Stimulated activated CD4-positive, alpha-beta T cell treated with anti-CD3 and anti-CD28 coated beads, TNF-alpha, amount 100 ng/mL, for 1 hour (primary cell): ENCODE results near the gene ICAM4.

Source experiments
- DNase-seq, 3 donors: peaks; one replicate each; pipeline ENCODE4 v3.0.0-alpha.2; 2020; ENCODE audit warnings: low read depth in 3 of 3, low spot score in 1 of 3

The ICAM4 gene

DNA sequence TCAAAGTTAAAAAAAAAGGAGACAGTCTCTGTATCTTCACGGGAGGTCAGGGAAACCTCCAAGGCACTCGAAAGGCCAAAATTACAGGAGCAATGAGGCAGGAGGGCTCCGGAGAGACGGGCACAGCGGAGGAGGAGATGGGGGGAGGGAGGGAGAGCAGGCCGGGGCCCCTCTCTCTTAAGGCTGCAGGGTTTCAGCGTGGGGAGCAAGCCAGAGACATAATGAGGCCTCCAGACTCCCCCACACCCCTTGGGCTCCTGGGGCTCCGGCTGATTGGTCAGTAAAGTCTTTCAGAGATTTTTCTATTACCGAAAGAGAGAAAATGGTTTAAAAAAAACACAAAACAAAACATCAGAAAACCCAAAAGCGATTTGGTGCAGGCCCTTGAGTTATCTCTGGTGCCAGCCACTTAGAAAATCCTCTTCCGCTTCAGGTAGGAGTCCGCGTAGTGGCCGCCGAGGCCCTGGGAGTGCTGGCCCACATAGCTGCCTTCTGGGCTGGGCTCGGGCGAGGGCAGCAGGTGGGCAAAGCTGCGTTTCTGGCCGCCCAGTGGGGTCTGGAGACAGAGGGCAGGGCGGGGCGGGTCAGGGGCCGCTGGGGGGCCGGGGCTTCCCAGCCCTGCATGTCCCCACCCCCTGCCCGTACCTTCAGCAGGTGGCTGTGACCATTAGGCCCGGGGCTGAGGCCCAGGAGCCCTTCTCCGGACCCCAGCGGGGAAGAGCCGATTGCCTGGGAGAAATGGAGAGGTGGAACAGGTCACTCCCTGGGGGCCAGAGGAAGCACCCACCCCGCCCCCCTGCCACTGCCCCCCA lies 30.5 kb downstream of the ICAM4 start:
- DNase-seq: no peak

DNA sequence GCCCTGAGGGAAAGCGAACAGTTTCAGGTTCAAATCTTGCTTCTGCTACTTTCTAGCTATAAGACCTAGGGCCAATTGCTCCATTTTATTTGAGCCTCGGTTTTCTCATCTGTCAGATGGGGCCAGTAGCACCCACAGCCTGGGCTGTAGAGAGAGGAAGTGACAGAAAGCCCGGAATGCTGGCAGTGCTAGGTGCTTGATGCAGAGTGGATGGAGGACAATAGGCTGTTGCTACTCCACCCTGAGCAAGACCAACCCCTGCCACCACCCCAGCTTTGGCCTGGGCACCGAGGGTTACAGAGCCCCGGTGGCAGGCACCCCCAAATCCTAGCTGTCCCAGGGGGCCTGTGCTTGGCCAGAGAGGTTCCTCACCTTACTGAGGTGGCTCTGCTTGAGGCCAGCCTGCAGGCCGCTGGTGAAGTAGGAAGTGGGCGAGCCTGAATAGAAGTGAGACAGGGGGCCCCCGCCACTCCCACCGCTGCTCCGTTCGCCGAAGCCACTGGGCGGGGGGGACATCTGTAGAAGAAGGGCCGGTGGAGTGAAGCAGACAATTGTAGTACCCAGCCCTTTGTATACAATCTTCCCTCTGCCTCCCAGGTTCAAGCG lies 31.2 kb downstream of the ICAM4 start:
- DNase-seq: no peak

DNA sequence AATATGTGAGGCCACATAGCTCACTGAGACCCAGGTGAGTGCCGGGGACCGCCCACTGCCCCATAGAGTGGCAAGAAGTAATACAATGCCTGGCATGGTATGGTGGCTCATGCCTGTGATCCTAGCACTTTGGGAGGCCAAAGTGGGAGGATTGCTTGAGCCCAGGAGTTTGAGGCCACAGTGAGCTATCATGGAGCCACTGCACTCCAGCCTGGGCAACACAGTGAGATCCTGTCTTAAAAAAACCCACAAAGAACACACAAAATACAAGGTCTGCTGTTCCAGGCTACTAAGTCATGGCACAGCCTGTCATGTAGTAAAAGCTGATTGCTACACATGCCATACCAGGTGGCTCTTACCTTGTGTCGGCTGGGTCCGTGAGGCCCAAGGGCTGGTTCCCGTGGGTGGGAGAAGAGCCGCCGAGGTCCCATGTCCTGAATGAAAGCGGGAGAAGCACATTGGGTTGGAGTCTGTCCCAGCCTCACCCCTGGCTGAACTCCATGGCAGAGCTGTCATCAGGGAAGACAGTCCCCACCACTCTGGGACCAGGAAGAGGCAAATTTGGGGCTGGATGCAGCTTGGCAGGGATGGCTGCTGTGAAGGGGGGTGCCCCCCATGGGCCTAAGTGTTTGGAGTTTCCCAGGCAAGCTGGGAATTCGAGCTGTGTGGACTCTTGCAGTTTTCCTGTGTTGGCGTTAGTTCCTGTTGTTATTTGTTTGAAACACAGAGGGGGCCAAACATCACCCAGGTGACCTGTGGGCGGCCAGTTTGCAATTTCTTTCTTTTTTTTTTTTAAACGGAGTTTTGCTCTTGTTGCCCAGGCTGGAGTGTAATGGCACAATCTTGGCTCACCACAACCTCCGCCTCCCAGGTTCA lies 32.3 kb downstream of the ICAM4 start:
- no peak for DNase-seq

DNA sequence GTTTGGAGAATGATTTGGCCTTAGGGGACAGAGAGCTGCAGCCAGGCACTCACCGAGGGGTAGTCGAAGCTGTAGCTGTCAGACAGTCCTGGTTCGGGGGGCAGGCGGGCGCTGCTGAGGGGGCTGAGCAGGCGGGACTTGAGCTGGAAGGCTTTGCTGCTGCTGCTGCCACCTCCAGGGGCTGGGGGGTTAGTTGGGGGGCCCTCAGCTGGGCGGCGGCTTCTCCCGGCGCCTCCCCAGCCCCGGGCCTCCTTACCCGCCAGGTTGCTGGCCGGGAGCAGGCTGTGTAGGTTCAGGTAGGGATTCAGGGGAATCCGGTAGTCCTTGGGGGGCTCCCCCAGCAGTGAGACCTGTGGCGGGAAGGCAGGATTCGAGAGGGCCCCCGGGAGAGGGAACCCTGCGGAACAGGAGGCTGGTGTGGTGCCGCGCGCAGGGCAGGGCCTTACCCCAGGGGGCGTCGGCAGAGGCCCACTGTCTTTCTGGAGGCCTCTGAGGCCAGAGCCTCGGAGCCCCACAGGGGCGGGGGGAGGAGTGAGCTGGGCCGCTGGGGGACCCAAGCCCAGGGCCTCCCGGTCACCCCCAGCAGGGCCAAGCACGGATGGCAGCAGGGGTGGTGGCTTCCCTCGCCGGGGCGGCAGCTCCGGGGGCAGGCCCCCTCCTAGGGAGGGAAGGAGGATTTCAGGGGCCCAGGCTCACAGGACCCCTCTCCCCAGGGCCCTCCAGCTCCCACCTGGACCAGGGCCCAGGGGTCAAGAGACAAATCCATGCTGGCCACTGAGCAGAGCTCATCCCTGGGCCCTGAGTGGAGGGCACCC lies 34.1 kb downstream of the ICAM4 start:
- DNase-seq: no peak

DNA sequence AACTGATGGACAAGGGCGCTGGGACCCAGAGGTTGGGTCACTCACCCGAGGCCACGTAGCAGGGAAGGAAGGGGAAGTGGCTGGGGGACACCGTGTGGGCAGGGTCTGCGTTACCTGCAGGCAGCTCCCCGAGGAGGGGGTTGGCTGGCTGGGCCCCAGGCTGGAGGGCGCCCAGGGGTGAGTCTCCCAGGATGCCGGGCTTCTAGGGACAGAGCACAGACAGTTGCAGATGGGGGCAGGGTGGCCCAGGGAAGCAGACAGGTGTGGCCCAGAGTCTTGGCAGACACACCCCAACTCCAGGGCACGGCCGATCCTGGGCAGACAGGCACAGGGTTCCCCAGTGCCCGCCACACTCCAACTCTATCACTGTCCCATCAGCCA lies 34.7 kb downstream of the ICAM4 start:
- DNase-seq: no peak

DNA sequence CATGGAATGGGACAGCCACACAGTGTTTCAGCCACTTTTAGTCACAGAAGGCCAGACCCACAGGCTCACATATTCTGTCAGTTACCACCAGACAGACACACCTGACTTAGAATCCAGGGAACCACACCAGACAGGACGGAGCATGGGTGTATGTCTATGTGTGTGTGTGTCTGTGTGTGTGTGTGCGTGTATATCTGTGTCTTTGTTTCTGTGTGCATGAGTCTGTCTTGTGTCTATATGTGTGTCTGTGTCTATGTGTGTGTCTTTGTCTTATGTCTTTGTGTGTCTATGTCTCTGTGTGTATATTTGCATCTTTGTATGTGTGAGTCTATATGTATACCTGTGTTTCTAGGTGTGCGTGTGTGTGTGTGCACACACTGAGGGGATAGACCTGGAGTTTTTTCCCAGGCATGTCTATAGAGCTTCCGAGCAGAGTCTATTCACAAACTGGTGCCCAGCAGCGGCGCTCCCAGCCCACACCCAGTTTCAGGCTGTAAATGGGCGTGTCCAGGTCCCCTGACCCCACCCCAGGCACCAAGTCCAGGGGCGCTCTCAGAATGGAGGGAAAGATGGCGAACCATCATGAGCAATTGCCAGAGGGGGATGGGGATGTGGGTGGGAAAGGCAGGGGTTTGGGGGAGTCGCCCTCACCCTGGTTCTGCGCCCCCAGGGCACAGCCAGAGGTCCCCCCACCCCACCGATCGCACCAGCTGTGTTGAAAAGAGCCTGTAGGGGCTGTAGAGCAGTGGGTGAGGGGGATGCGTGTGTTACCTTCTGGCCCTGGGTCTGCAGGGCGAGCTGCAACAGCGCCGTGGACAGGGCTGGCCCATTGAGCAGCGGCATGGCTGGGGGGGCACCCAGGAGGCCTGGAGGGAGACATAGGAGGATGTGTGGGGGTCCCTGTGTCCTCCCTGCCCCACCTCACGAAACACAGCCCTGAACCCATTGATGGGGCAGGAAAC lies 35.4 kb downstream of the ICAM4 start:
- no peak for DNase-seq

DNA sequence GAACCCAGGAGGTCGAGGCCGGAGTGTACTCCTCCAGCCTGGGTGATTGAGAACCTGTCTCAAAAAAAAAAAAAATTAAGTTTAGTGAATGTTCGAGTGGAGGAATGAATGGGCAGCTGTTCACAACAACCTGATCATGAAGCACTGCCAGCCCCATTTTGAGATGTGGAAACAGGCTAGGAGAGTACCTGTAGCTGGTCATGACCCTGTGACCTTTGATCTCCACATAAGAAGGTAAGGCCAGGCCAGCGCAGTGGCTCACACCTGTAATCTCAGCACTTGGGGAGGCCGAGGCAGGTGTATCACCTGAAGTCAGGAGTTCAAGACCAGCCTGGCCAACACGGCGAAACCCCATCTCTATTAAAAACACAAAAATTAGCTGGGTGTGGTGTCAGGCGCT lies 39.0 kb downstream of the ICAM4 start:
- DNase-seq: no peak

DNA sequence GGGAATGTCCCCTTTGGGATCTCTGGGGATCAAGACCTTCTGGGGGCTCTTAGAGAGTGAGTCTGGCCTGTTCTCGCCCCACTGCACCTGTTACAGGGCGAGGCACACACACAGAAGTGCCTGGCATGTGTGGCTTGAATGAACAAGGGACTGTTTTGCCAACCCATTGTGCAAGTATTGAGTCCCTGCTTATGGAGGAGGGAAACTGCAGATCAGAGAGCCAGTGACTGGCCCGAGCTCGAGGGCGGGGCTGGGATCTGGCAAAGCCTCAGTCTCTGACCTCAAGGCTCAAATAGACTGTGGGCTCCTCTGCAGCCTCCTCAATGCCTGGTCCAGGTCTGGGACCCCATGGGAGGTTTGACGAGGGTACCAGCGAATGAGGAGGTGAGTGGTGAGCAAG lies 41.0 kb downstream of the ICAM4 start:
- DNase-seq: no peak

DNA sequence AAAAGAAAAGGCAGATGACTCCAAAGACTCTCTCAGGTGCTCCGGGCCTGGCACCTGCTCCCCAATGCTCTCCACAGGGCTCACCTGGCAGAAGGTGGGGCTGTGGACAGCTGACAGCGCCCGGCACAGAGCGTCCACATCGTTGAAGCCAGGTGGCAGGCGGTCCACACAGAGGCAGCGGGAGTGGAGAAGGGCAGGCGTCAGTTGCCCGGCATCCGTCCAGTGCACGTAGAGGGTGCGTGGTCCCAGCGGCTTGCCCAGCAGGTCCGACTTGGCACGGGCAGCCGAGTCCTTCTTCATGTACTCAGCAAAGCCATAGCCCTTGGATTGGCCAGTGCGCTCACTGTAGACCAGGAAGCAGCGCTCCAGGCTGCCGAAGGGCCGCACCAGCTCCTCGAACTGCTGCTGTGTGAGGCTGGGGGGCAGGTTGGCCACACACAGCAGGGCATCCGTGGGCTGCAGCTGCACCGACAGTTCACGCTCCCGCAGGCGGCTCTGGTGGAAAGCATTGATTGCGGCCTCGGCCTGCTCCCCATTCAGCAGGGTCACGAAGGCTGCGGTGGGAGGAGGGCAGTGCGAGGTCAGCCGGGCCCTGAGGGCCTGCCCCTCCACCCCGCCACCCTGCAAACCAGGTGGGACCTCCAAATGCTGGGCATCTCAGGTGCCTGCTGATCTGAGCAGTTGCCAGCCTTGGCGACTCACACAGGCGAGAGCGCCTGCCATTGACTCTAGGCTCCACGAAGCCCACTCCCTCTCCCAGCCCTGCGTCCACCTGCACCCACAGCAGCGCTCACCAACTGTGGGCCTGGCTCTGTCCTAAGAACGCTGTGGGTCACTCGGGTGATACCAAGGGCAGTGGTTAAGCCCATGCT lies 42.0 kb downstream of the ICAM4 start:
- no peak for DNase-seq

DNA sequence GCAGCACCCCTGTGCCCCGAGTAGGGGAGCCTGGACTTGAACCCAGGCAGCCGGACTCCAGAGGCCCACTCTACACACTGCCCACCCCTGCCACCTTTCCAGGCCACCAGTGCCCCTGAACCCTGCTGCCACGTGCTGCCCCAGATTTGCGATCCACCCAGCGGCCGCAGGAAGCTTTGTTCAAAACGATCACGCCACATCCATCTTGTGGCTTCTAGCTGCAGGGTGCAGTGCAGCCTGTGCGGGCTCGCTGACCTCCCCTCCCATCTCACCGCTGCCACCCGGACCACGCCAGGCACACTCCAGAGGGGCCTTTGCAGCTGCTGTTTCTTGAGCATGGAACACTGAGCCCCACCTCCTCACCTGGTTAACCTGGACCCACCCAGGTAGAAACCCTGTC lies 42.8 kb downstream of the ICAM4 start:
- no peak for DNase-seq

DNA sequence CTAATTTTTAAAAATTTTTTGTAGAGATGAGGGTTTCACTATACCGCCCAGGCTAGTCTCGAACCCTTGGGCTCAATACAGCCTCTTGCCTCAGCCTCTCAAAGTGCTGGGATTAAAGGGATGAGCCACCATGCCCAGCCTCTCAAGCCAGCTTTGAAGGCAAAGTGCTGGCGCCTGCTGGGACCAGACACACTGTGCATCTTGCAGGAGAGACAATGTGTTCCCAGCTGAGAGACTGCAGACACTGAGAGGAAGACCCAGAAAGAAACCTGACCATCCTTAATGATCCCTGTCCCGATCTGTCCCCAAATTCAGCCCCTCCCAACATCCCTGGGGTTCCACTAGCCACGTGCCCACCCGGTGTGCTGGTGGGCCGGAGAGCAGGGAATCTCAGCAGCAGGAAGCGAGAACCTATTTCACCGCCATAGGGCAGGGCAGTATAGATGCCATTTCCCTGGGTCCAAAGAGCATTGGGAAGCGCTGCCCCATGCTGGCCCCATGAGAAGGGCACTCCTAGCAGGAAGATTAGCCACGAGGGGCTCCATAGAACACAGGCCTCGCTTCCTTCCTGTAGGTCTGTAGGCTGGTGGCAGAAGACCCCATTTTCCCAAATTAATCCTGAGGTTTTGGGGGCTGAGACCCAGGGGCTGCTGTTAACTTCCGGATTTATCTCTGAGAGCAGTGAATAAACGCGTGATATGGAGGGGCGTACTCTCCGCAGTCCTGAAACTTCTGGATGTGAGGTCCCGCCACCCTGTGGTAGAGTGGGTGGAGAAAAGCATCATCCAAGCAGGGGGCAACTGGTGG lies 45.6 kb downstream of the ICAM4 start:
- no peak for DNase-seq

DNA sequence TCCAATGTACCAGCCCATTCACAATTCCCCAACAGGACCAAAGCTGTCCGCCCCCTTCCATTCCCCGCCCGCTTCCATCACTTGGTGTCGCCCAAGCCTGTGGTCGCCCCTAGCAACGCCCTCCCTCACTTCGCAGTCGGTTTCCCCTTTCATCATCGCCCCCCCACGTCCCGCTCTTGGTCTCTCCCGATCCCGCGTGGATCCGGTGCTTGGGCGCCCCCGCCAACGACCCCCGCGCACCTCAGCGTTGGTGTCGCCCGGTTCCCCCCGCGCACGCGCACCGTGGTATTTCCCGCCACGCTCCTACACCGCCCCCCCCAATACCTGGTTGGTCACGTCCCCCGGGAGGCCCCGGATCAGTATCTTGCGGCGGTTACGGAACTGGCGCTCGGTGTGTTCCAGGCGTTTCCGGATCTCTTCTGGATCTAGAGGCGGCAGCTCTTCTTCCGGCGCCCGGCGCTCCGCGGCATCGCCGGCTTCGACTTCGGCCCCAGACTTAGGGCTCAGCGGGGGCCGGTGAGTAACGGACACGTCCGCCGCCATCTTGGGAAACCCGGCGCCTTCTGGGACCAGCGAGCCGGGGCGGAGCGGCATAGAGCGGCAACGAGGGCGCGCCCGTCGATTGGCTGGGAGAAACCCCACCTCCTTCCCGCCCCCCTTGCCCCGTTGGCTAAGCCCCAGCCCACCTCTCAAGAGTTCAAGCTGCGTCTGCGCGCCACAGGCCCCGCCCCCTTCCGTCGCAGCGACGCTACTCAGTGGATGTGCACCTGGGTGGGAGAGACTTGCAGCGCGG lies 46.4 kb downstream of the ICAM4 start, which contains the start of gene RAVER1:
Gene RAVER1 (minus strand): TSS at position 565 of the 793 bp plus-strand sequence. CDS start 22 bp downstream, at position 543.
- peak; percentile 94 to 96 (median 95) for DNase-seq

DNA sequence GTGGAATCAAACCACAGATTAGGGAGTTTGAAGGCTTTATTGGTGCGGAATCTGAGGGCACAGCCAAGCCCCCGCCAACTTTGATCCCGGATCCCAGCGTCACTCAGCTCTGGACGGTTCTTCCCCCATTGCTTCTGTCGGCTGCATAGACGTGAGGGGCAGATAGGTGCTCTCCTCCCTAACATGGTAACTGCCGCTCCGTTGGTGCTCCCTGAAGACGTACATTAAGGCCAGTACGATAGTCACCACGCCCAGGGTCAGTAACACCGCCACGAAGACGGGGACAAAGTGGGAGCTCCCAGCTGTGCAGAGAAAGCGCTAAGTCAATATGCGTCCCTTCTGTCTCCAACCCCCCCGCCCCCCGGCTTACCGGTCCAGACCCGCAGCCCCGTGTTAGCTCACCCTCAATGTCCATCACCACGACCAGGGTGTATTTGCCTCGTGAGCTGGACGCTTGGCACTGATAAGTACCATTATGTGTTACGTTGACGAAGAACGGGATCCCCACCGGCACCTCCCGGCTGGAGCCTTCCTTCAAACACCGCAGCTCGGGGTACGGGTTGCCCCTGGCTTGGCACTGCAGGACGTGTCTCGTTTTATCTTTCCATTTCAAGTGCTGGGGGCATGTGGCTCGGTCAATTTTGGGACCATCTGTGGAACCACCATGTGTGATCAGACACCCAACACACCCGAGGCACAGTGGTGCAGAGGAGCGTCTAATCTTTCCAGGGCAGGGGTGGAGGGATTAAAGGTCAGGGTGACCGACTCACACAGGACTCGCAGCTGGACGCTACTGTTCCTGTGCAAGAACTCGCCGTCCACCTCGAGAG lies 47.2 kb downstream of the ICAM4 start:
- DNase-seq: no peak

DNA sequence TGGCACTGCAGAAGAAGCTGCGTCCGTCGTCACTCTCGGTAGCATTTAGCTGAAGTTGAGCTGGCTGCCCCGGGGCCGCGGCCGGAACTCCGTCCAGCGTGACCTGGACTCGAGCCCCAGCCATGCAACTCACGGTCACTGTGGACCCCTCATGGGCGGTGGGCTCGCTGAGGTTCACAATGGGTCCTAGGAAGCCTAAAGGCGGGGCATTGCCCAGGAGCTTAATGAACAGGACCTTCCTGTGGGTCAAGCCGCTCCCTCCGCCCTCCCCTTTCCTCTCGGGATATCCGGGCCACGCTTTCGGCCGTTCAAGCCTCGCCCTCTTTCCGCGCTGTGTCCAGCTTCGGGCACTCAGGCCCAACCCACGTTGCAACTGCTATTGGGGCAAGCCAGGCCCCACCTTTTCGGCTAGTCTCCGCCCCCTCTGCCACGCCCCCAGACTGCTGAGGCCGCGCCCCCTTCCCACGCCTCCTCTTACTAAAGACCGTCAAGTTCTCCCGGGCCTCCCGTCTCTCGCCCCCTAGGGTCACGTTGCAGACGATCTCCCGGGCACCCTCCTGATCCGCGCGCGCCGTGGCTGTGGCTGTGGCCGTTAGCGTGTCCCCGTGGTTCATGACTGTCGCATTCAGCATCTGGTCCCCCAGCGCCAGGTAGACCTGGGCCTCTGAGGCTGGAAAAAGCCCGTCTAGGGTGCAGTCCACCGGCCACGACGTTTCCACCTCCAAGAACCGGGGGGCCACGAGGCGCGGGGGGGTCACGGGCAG lies 48.0 kb downstream of the ICAM4 start:
- DNase-seq: no peak

DNA sequence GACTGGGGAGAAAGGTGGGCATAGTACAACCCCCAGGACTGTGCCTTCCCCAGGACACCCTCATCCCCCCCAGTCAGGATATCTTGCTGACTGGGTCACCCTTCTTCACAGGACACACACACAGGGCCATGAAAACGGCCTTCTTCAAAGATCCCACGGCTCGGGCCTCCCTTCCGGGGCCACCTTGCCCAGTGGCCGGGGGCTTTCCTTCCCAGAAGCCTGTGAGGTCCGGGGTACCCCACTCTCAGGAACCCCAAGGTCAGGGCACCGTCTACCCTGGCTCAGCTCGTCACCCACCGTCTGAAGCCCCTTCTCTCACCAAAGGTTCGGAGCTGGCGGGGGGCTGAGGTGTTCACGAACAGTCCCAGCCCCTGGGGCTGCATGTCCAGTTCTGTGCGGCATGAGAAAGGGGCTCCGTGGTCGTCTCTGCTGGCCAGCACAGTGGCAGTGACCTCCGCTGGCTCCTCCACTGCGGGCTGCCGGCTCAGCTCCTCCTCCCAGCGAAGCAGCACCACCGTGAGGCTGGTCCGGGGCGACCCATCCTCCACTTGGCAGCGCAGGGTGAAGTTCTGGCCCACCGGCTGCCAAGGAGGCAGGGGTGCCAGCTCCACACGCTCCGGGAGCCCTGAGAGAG lies 48.7 kb downstream of the ICAM4 start:
- no peak for DNase-seq
